ENCODE measurements around the gene CHCHD3. TPM values are rescaled to one million over a fixed set of nuclear protein-coding genes. Genes with fewer than 3 reads are reported as not detected.

The CHCHD3 gene
- total and polyA plus RNA-seq, 9 of the 15 experiments (the other 6 are each of a cell fraction or from before 2014, with no cell fraction given) = 66.2 to 279 (median 204) TPM

DNA sequence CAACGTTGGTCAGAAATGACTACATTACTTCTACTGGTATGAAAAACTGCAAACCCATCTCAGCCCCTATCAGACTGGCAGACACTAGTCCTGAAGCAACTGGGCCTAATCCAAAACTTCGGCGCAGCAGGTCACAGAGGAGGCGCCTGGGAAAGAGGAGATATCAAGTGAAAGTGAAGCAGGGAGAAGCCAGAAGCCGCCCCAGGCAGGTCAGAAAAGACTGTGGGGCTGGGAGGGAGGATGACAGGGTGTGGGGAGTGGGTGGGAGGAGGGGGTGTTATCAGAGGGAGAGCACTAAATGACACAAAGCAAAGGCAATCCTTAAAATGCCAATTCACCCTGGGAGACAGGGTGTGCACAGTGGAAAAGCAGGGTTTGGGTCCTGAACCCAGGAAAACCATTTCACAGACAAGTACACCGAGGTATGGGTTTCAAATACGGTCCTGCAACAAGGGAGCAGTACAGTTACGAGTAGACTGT, 731 bp downstream of the CHCHD3 start (continued):
- no peak for TF ChIP-seq ZNF57 (CRISPR knock-in tag; IDR thresholded peaks at IDR 0.05)
- TF ChIP-seq, protein P1, sequence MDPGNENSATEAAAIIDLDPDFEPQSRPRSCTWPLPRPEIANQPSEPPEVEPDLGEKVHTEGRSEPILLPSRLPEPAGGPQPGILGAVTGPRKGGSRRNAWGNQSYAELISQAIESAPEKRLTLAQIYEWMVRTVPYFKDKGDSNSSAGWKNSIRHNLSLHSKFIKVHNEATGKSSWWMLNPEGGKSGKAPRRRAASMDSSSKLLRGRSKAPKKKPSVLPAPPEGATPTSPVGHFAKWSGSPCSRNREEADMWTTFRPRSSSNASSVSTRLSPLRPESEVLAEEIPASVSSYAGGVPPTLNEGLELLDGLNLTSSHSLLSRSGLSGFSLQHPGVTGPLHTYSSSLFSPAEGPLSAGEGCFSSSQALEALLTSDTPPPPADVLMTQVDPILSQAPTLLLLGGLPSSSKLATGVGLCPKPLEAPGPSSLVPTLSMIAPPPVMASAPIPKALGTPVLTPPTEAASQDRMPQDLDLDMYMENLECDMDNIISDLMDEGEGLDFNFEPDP (CRISPR knock-in tag; IDR thresholded peaks at IDR 0.05) = no peak
- TF ChIP-seq SMARCB1 (IDR thresholded peaks at IDR 0.05; ENCODE audit: insufficient read length, low read depth) = no peak
- no peak for TF ChIP-seq PHTF2 (CRISPR knock-in tag; IDR thresholded peaks at IDR 0.05)
- no peak for TF ChIP-seq TFAM (CRISPR knock-in tag; conservative IDR thresholded peaks at IDR 0.05)
- TF ChIP-seq ELF2 (CRISPR knock-in tag; IDR thresholded peaks at IDR 0.05) = peak; percentile 49; the same call in 1 of the 2 replicates
- no peak for TF ChIP-seq ZNF551 (CRISPR knock-in tag; IDR thresholded peaks at IDR 0.05)
- TF ChIP-seq BRF2 (IDR thresholded peaks at IDR 0.05; ENCODE audit: borderline replicate concordance, insufficient read depth, insufficient read length) = no peak
- peak; percentile 86 for TF ChIP-seq CBFA2T3 (IDR thresholded peaks at IDR 0.05)
- TF ChIP-seq HEY1 (CRISPR knock-in tag; IDR thresholded peaks at IDR 0.05; ENCODE audit: borderline replicate concordance) = no peak
- TF ChIP-seq MBD2 (IDR thresholded peaks at IDR 0.05; ENCODE audit: borderline replicate concordance, low read depth) = no peak
- no peak for TF ChIP-seq ZNF583 (CRISPR knock-in tag; IDR thresholded peaks at IDR 0.05)
- TF ChIP-seq MAFK (IDR thresholded peaks at IDR 0.05; ENCODE audit: low read length) = no peak
- no peak for TF ChIP-seq NR4A1 (CRISPR knock-in tag; IDR thresholded peaks at IDR 0.05)
- TF ChIP-seq NR4A1 (tag; IDR thresholded peaks at IDR 0.05) = no peak
- peak; percentile 19; the same call in 1 of the 2 replicates for TF ChIP-seq JUND (IDR thresholded peaks at IDR 0.05; ENCODE audit: borderline replicate concordance, low read depth, low read length)
- TF ChIP-seq JUND (tag; IDR thresholded peaks at IDR 0.05; ENCODE audit: borderline replicate concordance, low read depth, low read length) = no peak
- no peak for TF ChIP-seq ETS2 (tag; IDR thresholded peaks at IDR 0.05; ENCODE audit: borderline replicate concordance, poor library complexity, severe bottlenecking)
- 0 out of 2 replicates have a peak, but pooled peaks have one; percentile 10 for TF ChIP-seq XRCC5 (IDR thresholded peaks at IDR 0.05; ENCODE audit: low read depth, low read length)
- TF ChIP-seq HIVEP1 (CRISPR knock-in tag; IDR thresholded peaks at IDR 0.05) = no peak
- TF ChIP-seq NCOR1 (IDR thresholded peaks at IDR 0.05) = peak; percentile 70
- no peak for TF ChIP-seq RBM34 (IDR thresholded peaks at IDR 0.05; ENCODE audit: borderline replicate concordance, insufficient read depth, low read length)
- TF ChIP-seq NUFIP1 (IDR thresholded peaks at IDR 0.05; ENCODE audit: partially characterized antibody) = peak; percentile 61
- peak; percentile 67 for TF ChIP-seq DPF2 (IDR thresholded peaks at IDR 0.05)
- TF ChIP-seq SAFB2 (IDR thresholded peaks at IDR 0.05; ENCODE audit: borderline replicate concordance, low read depth, low read length, severe bottlenecking) = no peak
- TF ChIP-seq THRAP3 (IDR thresholded peaks at IDR 0.05; ENCODE audit: borderline replicate concordance) = no peak
- TF ChIP-seq LCOR (CRISPR knock-in tag; IDR thresholded peaks at IDR 0.05) = no peak
- no peak for TF ChIP-seq RAD51 (IDR thresholded peaks at IDR 0.05; ENCODE audit: borderline replicate concordance, low read depth)
- no peak for TF ChIP-seq ZNF23 (CRISPR knock-in tag; IDR thresholded peaks at IDR 0.05)

Measured in K562 (cell line).